ENCODE data around the gene SYT1.

DNA sequence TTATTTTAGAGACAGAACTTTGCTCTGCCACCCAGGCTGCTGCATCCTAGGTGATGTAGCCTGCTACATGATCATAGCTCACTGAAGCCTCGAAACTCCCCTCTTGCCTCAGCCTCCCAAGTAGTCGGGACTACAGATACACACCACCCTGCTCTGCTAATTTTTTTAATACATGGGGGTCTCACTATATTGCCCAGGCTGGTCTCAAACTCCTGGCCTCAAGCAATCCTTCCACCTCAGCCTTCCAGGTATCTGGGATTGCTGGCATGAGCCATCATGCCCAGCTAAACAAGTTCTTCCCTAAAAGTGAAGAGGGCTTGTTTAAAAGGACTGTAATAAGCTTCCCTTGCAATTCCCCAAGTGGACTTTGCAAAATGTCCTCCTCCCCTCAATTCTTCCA, 515.8 kb downstream of the SYT1 start:
- no peak for TF ChIP-seq CTCF (IDR thresholded peaks at IDR 0.05)
- no peak for TF ChIP-seq ZFX (IDR thresholded peaks at IDR 0.05; ENCODE audit: borderline replicate concordance)

Measured in 22Rv1 (cell line).